Activated CD8-positive, alpha-beta memory T cell treated with anti-CD3 and anti-CD28 coated beads for 48 hours (primary cell): ENCODE measurements around the gene RBM47.
"Not testable (repeated sequence)": the region's sequence is repeated elsewhere in the genome, so short reads cannot be mapped to it uniquely, and the experiment has no call there.

Experiments
- DNase-seq, 3 experiments: peaks; one replicate each; pipeline ENCODE4 v3.0.0-alpha.2; 2020; ENCODE audit warnings: low read depth in 2 of 3, low spot score in 2 of 3

The RBM47 gene

GRCh38 chr4:40454816-40455215 is 174.8 kb downstream of the RBM47 start:
- no peak for DNase-seq

- no peak for DNase-seq
Measured at GRCh38 chr4:40453912-40454311, 175.8 kb downstream of the RBM47 start.

GRCh38 chr4:40448875-40449274 is 180.8 kb downstream of the RBM47 start:
- no peak for DNase-seq

- DNase-seq: no peak
Measured at GRCh38 chr4:40446839-40447238, 182.8 kb downstream of the RBM47 start.

- DNase-seq: not testable (repeated sequence)
Measured at GRCh38 chr4:40446261-40446750, 183.4 kb downstream of the RBM47 start.

GRCh38 chr4:40445671-40446070 is 184.0 kb downstream of the RBM47 start:
- no peak for DNase-seq

- no peak for DNase-seq
Measured at GRCh38 chr4:40441430-40441829, 188.2 kb downstream of the RBM47 start.

- DNase-seq: no peak
Measured at GRCh38 chr4:40439519-40439918, 190.1 kb downstream of the RBM47 start.

- DNase-seq: no peak
Measured at GRCh38 chr4:40438384-40439026, 191.2 kb downstream of the RBM47 start.

- no peak for DNase-seq
Measured at GRCh38 chr4:40437741-40438383, 191.8 kb downstream of the RBM47 start.

- DNase-seq: not testable (repeated sequence)
Measured at GRCh38 chr4:40435306-40435705, 194.4 kb downstream of the RBM47 start.

GRCh38 chr4:40434126-40434687 is 195.5 kb downstream of the RBM47 start:
- DNase-seq: no peak

- no peak for DNase-seq
Measured at GRCh38 chr4:40432504-40432903, 197.2 kb downstream of the RBM47 start.

GRCh38 chr4:40427871-40428270 is 201.8 kb downstream of the RBM47 start:
- DNase-seq: not testable (repeated sequence)

GRCh38 chr4:40427128-40427527 is 202.5 kb downstream of the RBM47 start:
- no peak for DNase-seq

GRCh38 chr4:40425799-40426574 is 203.7 kb downstream of the RBM47 start:
- no peak for DNase-seq

GRCh38 chr4:40423735-40424134 is 205.9 kb downstream of the RBM47 start:
- no peak for DNase-seq

- DNase-seq: no peak
Measured at GRCh38 chr4:40421839-40422708, 207.6 kb downstream of the RBM47 start.

- DNase-seq: no peak
Measured at GRCh38 chr4:40419231-40419912, 210.3 kb downstream of the RBM47 start.
